ENCODE measurements around the gene NOS1.
"Not testable (repeated sequence)": the region's sequence is repeated elsewhere in the genome, so short reads cannot be mapped to it uniquely, and the experiment has no call there.

The NOS1 gene

GRCh38 chr12:117273091-117273490 lies 88.3 kb downstream of the NOS1 start:
- no peak for DNase-seq (ENCODE audit: low read depth in 2 of 2)

DNA sequence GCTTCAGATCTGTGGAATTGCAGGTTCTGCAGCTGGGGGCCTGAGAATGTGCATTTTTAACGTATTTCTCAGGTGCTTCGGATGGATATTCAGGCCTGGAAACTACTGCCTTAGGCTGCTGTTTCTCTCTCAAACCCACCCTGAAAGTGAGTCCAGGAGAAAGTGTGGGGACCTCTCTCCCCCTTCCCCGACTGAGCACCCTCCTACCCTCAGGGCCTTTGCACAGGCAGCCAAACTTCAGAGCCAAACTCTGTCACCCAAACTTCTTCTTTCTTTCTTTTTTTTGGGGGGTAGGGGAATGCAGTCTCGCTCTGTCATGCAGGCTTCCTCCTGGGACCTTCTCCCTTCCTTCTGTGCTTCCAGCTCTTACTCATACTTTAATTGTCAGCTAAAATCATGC lies 88.7 kb downstream of the NOS1 start:
- DNase-seq (ENCODE audit: low read depth in 2 of 2): no peak

GRCh38 chr12:117262749-117263148 lies 98.7 kb downstream of the NOS1 start:
- DNase-seq (ENCODE audit: low read depth in 2 of 2): no peak

GRCh38 chr12:117261247-117261646 lies 100.2 kb downstream of the NOS1 start:
- no peak for DNase-seq (ENCODE audit: low read depth in 2 of 2)

DNA sequence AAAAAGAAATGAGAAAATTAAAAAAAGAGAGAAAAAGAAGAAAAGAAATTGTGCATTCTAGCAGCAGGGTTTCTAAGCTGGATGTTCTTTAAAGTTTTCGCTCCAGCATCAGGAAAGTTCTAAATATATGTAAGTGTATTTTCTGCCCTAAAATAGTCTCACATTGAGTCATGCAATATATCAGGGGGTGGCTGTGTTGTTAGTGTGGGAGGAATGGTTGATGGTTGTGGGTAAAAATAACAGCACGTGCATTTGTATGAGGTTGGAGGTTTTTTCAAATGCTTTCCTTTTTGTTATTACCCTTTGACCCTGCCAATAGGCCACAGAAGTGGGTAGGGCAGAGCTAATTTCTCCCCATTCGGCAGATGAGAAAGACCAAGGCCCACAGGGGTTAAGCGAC lies 106.0 kb downstream of the NOS1 start:
- DNase-seq (ENCODE audit: low read depth in 2 of 2): no peak

DNA sequence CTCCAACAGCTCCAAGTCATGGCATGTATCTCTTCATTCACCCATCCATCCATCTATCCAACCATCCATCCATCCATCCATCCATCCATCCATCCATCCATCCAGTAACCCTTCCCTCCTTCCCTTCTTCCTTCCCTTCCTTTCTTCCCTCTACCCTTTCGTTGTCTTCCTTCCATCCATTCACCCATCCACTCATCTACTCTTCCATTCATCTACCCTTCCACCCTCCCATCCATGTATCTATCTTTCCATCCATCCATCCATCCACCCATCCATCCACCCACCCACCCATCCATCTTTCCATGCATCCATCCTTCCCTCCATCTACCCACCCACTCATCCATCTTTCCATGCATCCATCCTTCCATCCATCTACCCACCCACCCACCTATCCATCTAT lies 117.9 kb downstream of the NOS1 start:
- DNase-seq (ENCODE audit: low read depth in 2 of 2): no peak

DNA sequence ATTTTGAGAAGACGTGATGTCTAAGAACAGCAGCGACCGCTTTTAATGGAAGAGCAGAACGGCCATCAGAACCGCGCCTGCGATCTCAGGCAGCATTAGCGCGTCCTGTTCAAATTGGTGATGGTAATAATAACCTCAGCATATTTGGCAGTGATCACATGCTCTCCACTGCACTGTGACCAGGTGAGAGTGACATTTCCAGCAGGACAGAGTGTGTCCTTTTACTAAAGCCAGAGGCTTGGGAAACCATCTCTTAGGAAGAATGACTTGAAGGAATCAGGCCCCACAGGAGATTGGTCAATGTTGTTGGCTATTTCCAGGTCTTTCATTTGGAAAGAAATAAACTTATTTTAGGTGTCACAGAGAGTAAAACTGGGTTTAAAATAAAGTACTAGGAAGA lies 119.7 kb downstream of the NOS1 start:
- no peak for DNase-seq (ENCODE audit: low read depth in 2 of 2)

DNA sequence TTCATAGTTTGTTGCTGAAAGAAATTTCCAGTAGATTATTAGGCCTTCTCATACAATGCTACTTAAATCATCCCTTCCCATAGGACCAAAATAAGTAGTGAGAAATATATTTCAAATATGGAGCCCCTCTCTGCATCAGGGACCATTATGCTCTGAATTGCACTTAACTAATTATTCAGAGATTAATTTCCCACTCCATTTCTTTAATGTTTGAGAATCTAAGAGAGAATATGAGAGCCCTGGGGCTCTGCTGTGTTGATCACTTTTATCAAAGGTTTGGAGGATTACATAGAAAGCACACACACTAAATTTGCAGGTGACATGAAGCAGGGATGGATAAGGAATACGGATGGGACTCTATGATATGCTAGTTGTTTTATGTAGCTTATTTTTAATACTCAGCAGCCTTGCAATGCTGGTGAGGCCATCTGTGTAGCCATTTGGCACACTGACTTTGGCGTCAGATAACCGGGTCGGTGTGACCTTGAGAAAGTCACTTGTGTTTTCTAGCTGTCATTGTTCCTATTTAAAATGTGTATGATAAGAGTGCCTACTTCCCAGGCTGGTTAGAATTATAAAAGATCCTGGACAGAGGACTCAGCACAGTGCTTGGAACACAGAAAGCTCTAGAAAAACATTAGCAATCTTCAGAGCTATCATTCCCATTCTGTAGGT lies 121.2 kb downstream of the NOS1 start:
- DNase-seq (ENCODE audit: low read depth in 2 of 2): no peak

DNA sequence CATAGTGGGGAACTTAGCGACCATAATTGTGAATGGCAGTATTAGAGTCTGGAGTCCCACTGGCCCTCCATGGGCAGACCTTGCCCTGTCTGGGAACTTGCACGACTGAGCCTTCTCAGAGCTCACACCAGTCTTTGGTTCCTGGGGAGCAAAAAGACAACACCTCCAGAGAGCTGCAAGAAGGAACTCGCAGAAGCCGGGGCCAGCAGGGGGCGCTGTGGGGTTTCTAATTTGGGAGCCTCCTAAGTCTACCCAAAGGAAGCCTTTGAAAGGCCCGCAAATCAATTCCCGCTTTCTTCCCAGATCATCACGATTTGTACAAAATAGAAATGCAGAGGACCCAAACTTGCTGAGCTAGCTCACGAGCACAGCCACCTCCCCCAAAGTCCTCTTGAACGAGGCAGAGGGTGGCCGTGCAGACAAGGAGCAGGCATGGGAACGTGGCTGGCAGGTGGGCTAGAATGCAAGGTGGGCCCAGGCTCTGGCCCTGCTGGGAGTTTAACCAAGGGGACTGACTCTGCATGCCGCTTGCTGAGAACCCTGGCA lies 124.9 kb downstream of the NOS1 start:
- peak; percentile 32 to 65 for DNase-seq (ENCODE audit: low read depth in 2 of 2)

- DNase-seq (ENCODE audit: low read depth in 2 of 2): no peak
Observed at GRCh38 chr12:117235261-117235660, 126.2 kb downstream of the NOS1 start.

DNA sequence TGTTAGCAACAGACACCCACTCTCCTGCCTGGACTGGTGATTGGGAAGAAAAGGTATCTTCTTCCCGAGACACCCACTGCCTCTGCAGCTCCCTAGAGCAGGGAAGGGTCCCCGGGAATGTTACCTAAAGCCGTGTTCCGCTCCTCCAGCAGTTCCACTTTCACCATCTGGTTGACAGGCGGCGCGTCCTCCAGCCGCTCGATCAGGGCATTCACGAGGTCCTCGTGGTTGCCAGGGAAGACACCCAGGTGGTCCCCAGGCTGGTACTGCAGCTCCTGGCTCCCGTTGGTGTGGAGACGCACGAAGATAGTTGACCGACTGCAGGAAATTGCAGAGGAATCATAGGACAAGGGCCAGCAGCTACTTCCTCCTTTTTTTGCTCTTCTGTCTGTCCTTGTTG lies 127.0 kb downstream of the NOS1 start:
- DNase-seq (ENCODE audit: low read depth in 2 of 2): no peak

- DNase-seq (ENCODE audit: low read depth in 2 of 2): no peak
Observed at GRCh38 chr12:117231750-117232149, 129.7 kb downstream of the NOS1 start.

DNA sequence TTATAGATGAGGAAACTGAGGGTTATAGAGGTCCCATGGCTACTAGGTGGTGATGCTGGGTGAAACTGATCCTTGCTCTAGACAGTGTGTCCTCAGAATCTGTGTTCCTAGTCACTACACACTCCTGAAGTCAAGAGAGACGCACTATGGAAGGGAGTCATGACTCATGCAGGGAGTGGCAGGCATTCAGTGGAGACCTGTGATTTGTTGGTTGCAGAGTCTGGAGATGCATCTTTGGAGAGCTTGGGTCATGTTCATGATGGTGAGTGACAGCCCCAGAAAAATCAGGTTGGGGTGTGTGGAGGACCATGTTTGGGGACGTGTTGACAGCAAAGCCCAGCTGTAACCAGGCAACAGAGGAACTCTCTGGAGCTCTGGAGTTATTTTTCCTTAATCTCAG lies 133.2 kb downstream of the NOS1 start:
- no peak for DNase-seq (ENCODE audit: low read depth in 2 of 2)

DNA sequence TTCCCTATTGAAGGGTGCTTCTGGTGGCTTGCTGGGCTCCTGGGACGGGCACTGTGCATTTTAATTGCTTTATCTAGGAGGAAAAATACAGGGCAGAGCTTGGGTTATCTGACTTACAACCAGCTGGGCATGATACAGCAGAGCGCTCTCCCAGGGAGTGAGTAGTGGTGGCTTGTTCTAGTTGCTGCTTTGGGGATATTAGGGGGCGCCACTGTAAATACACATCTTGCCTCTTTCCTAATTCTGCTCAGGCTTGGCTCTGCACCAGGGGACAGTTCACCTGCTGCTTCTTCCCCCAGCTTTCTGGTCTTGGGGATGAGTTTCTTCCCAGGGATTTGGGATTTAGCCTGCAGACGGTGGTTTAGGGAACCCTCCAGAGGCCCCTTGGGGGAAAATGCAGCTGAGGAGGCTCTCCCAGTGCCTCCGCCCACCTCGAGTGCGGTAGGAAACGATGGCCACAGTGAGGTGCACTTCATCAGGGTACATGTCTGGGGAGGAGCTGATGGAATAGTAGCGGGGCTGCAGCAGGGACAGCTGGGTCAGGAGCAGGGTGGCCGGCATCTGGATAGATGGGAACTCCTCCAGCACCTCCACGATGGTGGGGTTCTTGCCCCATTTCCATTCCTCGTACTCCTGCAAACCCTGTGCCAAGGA lies 134.3 kb downstream of the NOS1 start:
- no peak for DNase-seq (ENCODE audit: low read depth in 2 of 2)

GRCh38 chr12:117226505-117226904 lies 134.9 kb downstream of the NOS1 start:
- DNase-seq (ENCODE audit: low read depth in 2 of 2): no peak

DNA sequence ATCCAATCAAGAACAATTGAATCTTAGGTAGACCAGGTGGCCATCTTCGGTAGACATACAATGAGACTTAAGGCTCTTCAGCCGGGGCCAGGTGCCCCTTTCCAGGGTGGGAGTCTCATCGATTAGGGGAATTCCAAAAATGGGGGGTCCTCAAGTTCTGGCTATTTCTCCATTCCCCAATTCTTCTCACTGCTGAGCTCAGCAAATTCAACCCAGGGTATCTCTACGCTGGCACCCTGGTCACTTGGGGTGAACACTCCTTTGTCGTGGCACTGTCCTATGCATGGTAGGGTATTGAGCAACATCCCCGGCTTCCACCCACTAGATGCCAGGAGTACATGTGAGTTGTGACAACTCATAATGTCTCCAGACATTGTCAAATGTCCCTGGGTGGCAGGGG lies 136.2 kb downstream of the NOS1 start:
- no peak for DNase-seq (ENCODE audit: low read depth in 2 of 2)

DNA sequence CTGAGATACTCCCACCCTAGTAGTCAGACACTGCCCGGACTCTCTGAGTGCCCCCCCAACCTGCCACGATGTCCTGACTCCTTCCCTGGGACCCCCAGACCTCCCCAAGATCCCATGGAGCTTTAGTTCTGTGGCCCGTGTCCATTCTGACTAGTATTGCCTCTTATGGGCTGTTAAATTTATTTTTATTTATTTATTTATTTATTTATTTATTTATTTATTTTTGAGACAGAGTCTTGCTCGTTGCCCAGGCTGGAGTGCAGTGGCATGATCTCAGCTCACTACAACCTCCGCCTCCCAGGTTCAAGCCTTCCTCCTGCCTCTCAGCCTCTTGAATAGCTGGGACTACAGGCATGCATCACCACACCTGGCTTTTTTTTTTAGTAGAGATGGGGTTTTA lies 140.5 kb downstream of the NOS1 start:
- DNase-seq (ENCODE audit: low read depth in 2 of 2): not testable (repeated sequence)

- DNase-seq (ENCODE audit: low read depth in 2 of 2): no peak
Observed at GRCh38 chr12:117218149-117218548, 143.3 kb downstream of the NOS1 start.

- no peak for DNase-seq (ENCODE audit: low read depth in 2 of 2)
Observed at GRCh38 chr12:117216686-117217085, 144.7 kb downstream of the NOS1 start.

DNA sequence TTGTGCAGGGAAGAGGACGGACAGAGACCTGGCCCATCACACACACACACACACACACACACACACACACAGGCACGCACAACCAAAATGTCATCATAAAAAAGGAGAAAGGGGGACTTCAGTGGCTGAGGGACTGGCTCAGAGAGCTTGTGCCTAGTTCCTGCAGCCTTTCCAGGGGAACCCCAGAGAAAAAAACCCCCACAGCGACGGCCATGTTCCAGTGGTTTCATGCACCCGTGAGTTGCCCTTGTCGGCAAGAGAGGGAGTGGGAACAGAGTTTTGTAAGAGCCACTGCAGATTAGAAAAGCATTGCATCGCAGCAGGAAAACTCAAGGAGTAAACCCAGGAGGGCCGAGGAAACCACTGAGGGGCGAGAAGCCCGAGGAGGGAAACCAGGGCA lies 146.6 kb downstream of the NOS1 start:
- DNase-seq (ENCODE audit: low read depth in 2 of 2): no peak

- DNase-seq (ENCODE audit: low read depth in 2 of 2): no peak
Observed at GRCh38 chr12:117213295-117213808, 148.1 kb downstream of the NOS1 start.

DNA sequence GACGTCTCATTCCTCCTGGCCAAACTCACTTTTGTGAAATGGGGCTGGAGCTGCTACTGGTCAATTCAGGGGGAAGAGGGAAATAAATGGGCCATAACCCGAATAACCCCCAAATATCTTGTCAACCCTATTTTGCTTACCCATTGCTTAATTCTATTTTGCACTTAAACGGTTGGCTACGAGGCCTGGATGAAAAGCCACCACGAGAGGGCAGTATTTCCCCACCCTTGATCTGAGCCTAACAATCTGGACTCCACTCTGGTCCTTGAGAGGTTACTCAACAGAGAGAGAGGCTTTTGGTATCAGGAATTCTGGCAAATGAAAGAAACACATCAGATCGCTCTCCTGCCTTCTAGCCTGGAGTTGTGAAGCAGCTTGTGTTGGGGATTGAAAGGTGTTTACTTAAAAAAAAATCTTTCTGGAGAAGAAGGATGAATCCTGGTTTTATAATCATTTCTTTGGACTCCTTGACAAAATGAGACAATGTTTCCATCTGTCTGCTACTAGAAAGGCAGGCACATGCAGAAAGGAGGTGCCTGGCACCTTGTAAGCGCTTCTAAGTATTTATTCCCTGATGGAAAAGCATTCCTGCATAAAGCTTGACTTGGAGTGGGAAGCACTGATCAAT lies 148.7 kb downstream of the NOS1 start:
- peak; percentile 7 to 44 for DNase-seq (ENCODE audit: low read depth in 2 of 2)
